ENCODE results near the gene HOXA2.

The HOXA2 gene

GRCh38 chr7:27141137-27141922, 38.8 kb upstream of the HOXA2 start:
- no peak for DNase-seq (ENCODE audit: low spot score)

GRCh38 chr7:27140126-27140857, 37.8 kb upstream of the HOXA2 start:
- no peak for DNase-seq (ENCODE audit: low spot score)

GRCh38 chr7:27139334-27140125, 37.0 kb upstream of the HOXA2 start:
- no peak for DNase-seq (ENCODE audit: low spot score)

DNA sequence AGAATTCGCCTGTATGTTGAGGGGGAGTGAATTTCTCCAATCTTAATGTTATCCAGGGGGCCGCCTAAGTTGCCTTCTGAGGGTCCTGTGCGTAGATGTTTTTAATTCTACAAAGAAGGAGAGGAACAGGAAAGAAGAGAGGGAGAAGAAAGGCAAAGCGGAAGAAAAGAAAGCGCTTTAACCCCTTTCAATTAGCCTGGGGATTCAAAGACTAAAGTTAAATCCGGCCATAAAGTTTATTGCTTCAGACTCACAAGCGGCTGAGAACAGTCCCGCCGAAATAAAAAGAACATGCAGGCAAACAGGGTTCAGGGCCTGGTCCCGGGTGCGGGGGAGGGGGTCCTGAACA, 36.5 kb upstream of the HOXA2 start:
- no peak for DNase-seq (ENCODE audit: low spot score)

- DNase-seq (ENCODE audit: low spot score): no peak
These were observed 36.0 kb upstream of the HOXA2 start for GRCh38 chr7:27138472-27138871.

DNA sequence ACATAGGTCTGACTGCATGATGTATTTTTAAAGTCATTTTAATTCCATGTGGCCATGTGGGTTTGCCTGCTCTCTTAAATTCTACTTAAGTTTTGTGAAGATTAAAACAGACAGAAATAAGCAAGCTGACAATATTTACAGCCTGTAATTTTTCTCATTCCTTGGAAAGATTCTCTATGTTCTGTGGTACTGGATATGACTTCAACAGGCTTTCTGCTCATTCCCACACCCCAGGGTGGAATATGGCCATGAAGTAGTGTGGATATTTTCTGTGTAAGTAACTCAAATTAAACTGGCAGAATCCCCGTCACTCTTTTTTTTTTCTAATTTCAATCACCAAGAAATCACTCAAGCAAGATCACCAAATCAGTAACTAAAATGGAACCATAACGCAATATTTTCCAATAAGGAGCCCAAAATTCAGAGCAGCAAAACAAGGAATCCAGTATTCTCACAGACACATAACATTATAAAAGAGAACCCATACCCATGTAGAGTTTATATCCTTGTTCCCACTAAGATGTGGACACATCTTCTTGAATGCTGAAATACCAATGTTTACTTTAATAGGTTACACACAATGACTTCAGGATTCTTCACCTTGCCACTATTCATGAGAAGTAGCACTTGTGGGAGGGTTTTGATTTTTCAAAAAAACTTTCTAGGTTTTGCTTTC, 35.3 kb upstream of the HOXA2 start:
- no peak for DNase-seq (ENCODE audit: low spot score)

- DNase-seq (ENCODE audit: low spot score): no peak
These were observed 31.9 kb upstream of the HOXA2 start for GRCh38 chr7:27134392-27134791.

DNA sequence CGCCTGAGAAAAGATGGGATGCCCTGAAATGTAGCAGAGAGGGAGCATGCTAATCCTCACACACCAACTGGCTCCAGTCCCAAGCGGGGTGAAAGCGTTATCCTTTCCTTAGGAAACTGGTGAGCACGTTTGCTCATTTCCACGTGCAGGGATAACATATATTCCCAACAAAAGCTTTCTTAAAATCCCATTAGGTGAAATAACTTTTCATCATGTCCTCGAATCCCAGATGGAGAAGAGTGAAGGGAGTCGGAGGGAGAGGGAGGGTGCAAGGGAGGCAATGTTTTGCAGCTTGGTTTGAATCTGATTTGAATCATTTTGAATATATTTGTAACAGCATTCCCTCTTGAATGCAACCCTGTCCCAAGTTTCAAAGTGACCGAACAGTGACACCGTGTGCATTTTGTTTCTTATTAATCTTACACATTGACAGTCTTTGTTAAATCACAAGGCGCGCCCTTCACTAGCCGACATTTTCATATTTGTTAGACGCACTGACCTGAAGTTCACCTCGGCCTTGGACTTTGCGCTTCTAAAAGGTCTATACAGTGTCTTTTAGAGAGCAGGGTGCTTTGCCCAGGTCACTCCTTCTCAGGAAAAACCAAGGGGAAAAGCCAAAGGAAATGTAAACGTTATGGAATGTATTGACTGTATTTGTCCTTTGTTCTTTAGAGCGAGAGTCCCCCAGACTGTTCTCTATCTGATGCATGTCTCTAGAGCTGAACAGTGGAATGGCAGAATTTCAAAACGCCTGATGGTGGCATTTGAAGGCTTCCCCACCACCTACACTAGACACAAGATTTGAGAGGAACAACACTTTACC, 31.1 kb upstream of the HOXA2 start:
- DNase-seq (ENCODE audit: low spot score): no peak

- no peak for DNase-seq (ENCODE audit: low spot score)
These were observed 30.5 kb upstream of the HOXA2 start for GRCh38 chr7:27132978-27133377.

DNA sequence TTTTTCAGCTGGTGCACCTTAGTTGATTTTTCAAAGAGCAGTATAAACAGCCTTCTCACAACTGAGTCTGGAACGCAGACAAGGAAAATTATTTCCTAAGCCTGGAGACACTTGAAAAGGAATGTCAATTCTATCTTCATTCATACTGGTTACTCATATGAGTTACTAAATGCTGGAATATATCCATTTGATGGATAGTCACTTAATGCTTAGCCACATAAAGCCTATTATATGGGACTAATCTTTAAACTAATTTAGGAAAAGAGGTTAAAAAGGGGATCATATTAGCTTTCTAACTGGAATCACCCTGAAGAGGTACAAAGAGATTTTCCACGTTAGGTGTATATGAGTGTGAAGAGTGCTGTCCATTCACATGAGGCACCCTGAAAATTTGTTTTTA, 29.7 kb upstream of the HOXA2 start:
- no peak for DNase-seq (ENCODE audit: low spot score)

GRCh38 chr7:27131390-27131819, 28.9 kb upstream of the HOXA2 start:
- no peak for DNase-seq (ENCODE audit: low spot score)

DNA sequence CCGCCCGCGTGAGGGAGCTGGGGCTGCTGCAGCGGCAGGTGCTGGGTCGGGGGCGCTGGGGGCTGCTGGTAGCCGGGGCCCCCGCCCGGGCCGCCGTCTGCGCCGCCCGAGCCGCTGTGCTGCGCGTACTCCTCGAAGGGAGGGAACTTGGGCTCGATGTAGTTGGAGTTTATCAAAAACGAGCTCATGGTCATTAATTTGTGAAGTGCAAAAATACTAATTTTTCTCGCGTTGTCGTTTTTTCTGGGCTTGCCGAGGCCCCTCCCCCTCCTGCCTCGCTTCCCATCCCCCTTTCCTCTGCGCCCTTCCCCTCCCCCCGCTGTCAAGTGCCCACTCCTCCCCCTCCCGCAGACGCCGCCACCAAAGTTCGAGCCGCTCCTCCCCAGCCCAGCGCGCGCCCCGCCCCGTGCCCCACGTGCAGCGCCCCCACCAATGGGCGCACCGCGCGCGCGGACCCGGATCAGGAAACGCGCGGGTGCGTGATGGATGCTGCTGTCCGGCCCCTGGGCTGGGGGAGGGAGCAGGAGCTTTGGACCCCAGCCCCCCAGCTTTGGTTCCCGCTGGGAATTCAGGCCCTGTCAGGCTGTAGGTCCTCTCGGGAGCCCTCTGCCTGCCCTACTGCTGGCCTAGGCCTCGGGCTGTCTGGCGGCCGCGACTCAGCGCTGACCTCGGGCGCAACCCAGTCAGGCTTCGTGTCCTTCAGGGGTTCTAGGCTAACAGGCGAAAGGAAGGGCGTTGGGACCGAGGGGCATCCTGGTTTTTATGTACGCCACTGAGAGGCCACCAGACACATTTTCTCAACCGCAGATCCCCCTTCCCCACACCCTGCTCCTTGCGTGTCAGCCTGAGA, 28.3 kb upstream of the HOXA2 start, which contains the start of gene HOXA4:
Gene HOXA4 (minus strand): TSS at position 218 of the 850 bp plus-strand sequence. CDS start 24 bp downstream, at position 194.
- DNase-seq (ENCODE audit: low spot score): peak; percentile 63

GRCh38 chr7:27129729-27130539, 27.5 kb upstream of the HOXA2 start:
- DNase-seq (ENCODE audit: low spot score): no peak

DNA sequence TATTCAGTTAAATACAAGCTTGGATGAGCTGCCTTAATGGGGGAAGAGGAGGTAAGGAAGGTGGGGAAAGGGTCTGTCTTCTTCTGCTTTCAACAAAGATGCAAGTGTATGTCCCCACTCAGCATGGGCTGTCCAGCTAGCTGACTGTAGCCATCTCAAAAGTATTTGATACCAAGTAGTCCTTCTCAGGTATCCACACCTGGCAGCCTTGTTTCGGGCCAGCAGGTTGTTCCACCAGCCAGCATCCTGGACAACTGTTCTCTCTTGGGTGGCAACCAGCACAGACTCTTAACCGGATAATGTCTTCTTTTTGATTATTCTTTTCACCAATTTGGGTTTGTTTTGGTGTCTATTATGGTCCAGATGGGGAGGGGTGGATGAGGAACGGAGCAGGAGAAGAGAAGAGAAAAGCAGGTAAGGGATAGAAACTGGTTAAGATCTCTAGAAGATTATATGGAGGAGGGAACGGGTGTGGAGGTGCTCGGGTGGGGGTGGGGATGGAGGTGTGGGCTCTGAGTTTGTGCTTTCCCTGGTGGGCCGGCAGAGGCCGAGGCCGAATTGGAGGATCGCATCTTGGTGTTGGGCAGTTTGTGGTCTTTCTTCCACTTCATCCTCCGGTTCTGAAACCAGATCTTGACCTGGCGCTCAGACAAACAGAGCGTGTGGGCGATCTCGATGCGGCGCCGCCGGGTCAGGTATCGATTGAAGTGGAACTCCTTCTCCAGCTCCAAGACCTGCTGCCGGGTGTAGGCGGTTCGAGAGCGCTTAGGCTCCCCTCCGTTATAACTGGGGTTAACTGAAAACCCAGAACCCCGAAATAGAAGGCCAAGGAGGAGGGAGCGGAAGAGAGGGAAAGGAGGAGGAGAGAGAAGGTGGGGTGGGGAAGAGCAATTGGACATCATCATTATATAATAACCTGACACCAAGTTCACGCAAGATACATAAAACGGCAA, 26.6 kb upstream of the HOXA2 start:
- no peak for DNase-seq (ENCODE audit: low spot score)

GRCh38 chr7:27128034-27128433, 25.6 kb upstream of the HOXA2 start:
- no peak for DNase-seq (ENCODE audit: low spot score)

DNA sequence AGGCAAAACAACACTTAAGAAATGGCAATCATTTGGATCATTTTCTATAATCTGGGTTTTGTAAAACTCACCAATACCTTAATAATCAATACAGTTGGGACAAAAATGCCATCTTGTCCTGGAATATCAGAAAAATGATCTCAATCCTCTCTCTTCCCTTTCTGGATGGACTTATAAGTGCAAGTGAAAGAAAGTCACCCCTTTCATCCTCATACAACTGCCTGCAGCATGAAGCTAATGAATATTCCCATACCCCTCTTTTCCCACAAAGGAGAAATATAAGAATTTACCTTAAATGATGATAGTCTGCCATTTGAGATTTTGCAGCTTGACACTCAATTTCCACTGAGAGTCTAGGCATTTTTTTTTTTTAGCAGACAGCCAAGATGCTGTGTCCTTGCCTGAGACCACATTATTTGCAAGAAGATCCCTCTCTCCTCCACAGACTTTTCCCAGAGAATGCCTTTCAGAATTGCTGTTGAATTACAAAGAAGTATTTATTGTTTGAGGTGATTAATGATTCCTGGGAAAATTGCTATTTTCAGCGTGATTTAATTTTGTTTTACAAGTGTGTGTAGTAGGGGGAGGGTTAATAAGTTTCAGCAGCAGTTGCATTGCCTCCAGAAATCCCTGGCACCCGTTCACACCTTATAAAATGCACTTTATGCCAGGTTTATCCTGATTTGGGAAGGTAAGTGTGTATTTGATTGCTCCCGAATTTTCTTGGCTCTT, 24.3 kb upstream of the HOXA2 start:
- DNase-seq (ENCODE audit: low spot score): no peak

- no peak for DNase-seq (ENCODE audit: low spot score)
These were observed 23.5 kb upstream of the HOXA2 start for GRCh38 chr7:27125986-27126394.

Data from cerebellar cortex (tissue), 1 donor.